ENCODE measurements around the gene MYH11.
"Not testable (repeated sequence)": the region's sequence is repeated elsewhere in the genome, so short reads cannot be mapped to it uniquely, and the experiment has no call there.

The MYH11 gene

GRCh38 chr16:15658556-15658955, 198.3 kb downstream of the MYH11 start:
- no peak for DNase-seq

- DNase-seq, result no peak
These were observed 198.7 kb downstream of the MYH11 start for GRCh38 chr16:15658149-15658548.

GRCh38 chr16:15655561-15655960, 201.3 kb downstream of the MYH11 start:
- not testable (repeated sequence) for DNase-seq

- no peak for DNase-seq
These were observed 202.2 kb downstream of the MYH11 start for GRCh38 chr16:15654591-15654990.

- DNase-seq, result no peak
These were observed 203.6 kb downstream of the MYH11 start for GRCh38 chr16:15653227-15653626.
